ENCODE measurements around the gene ANKS3. TPM values are rescaled to one million over a fixed set of nuclear protein-coding genes. Genes with fewer than 3 reads are reported as not detected.

ANKS3 gene
- total RNA-seq, 6 experiments from 2014 or later: 4.7 to 10.7 (median 7.6) TPM

GRCh38 chr16:4695473-4696171, 38.4 kb downstream of the ANKS3 start:
- no peak overlapping the region for H3K27ac ChIP-seq
- H3K27me3 ChIP-seq: no peaks in the 10 kb centered on the region
- no peak for ATAC-seq
- H3K4me1 ChIP-seq: peaks cover 0 to 17% (median 7%) of the 10 kb centered on the region in 4 donors
- no peaks in the 10 kb centered on the region for H3K9me3 ChIP-seq
- TF ChIP-seq POLR2A (IDR thresholded peaks at IDR 0.05): no peak
- TF ChIP-seq CTCF (IDR thresholded peaks at IDR 0.05): no peak
- no peak overlapping the region for H3K4me3 ChIP-seq
- intact Hi-C loops (cut with DNase I): loop anchor here in 1 of 2 donors (5.0 kb wide), 1 partner anchor 252 kb away; no protein-coding TSS in a partner anchor
- H3K36me3 ChIP-seq: peaks cover 0 to 28% (median 2%) of the 10 kb centered on the region in 4 donors
- WGBS (ENCODE audit: insufficient coverage, low coverage, low lambda C conversion rate, missing lambda C conversion rate): 66% methylated on average over 8 of the region's 12 CpGs
- DNase-seq: no peak

- intact Hi-C loops (cut with DNase I): loop anchor here in 1 of 2 donors (5.0 kb wide), 1 partner anchor 252 kb away; no protein-coding TSS in a partner anchor
- ATAC-seq (no peak), DNase-seq (peak; percentile 37 to 57 (median 51))
- Histone ChIP-seq H3K36me3 (peaks cover 0 to 23% (median 0%) of the 10 kb centered on the region in 4 donors), H3K27me3 (no peaks in the 10 kb centered on the region), H3K27ac (no peak overlapping the region), H3K4me1 (peaks cover 0 to 22% (median 7%) of the 10 kb centered on the region in 4 donors), H3K4me3 (peak overlapping the region in 2 of 3 donors; percentile 93 to 99), H3K9me3 (no peaks in the 10 kb centered on the region)
- TF ChIP-seq POLR2A (IDR thresholded peaks at IDR 0.05) (no peak), CTCF (IDR thresholded peaks at IDR 0.05) (no peak)
- WGBS (ENCODE audit: insufficient coverage, low coverage, low lambda C conversion rate, missing lambda C conversion rate): 21% methylated on average over 9 of the region's 26 CpGs
These were observed 39.2 kb downstream of the ANKS3 start for GRCh38 chr16:4694642-4695451.

GRCh38 chr16:4693956-4694641, 40.0 kb downstream of the ANKS3 start:
- Histone ChIP-seq H3K9me3 (no peaks in the 10 kb centered on the region), H3K27ac (peak overlapping the region; percentile 44 to 84 (median 62)), H3K4me3 (peak overlapping the region; percentile 93 to 99 (median 99)), H3K27me3 (no peaks in the 10 kb centered on the region), H3K36me3 (peaks cover 0 to 18% (median 0%) of the 10 kb centered on the region in 4 donors), H3K4me1 (peaks cover 0 to 29% (median 7%) of the 10 kb centered on the region in 4 donors)
- peak; percentile 49 to 69 (median 68) for DNase-seq
- peak; percentile 4 to 33 (median 20) for ATAC-seq
- WGBS (ENCODE audit: insufficient coverage, low coverage, low lambda C conversion rate, missing lambda C conversion rate): 6% methylated on average over 7 of the region's 54 CpGs
- intact Hi-C loops (cut with DNase I): no loop called here
- TF ChIP-seq POLR2A (IDR thresholded peaks at IDR 0.05) (no peak), CTCF (IDR thresholded peaks at IDR 0.05) (no peak)

- peak within 1 kb of the TSS; percentile 93 to 99 (median 99) for H3K4me3 ChIP-seq
- no peaks in the 10 kb centered on the region for H3K9me3 ChIP-seq
- H3K36me3 ChIP-seq: peaks cover 0 to 13% (median 0%) of the 10 kb centered on the region in 4 donors
- no peaks in the 10 kb centered on the region for H3K27me3 ChIP-seq
- intact Hi-C loops (cut with DNase I): no loop called here
- TF ChIP-seq CTCF (IDR thresholded peaks at IDR 0.05): peak; percentile 23 to 58 (median 32)
- TF ChIP-seq POLR2A (IDR thresholded peaks at IDR 0.05): peak; percentile 90
- H3K27ac ChIP-seq: peak within 1 kb of the TSS; percentile 62 to 84 (median 71)
- peak; percentile 87 to 92 (median 88) for ATAC-seq
- 0% methylated on average over 7 of the region's 91 CpGs for WGBS (ENCODE audit: insufficient coverage, low coverage, low lambda C conversion rate, missing lambda C conversion rate)
- peaks cover 0 to 36% (median 10%) of the 10 kb centered on the region in 4 donors for H3K4me1 ChIP-seq
- DNase-seq: peak; percentile 98
These were observed 40.6 kb downstream of the ANKS3 start, which contains the start of gene NUDT16L1 for GRCh38 chr16:4693296-4693955. NUDT16L1 (plus strand) TSS chr16:4693562; CDS start chr16:4693727, 165 bp downstream.

Measured in right lobe of liver (tissue), 6 donors.